CD4-positive, alpha-beta memory T cell (primary cell): Measurements from ENCODE around the gene MAB21L4. TPM values are rescaled to one million over a fixed set of nuclear protein-coding genes. Genes with fewer than 3 reads are reported as not detected.

Experiments used
- CTCF ChIA-PET: fragments of 350-600 bp; sonication (Branson Sonifier 250); formaldehyde crosslinking; loops from one replicate; lab custom pipeline; 2021; ENCODE audit warnings: inconsistent platforms; ENCODE audit not compliant: partially characterized antibody; lab: Charles Lee
- POLR2A ChIA-PET: fragments of 350-600 bp; sonication (Branson Sonifier 250); formaldehyde crosslinking; loops from one replicate; lab custom pipeline; 2021; ENCODE audit not compliant: partially characterized antibody; lab: Charles Lee
- DNase-seq, 5 donors: peaks; one replicate each; pipeline versions ENCODE4 v3.0.0 to v3.0.0-alpha.2; 2020 to 2022; ENCODE audit warnings: mixed read lengths in 1 of 5
- H3K27ac ChIP-seq: one replicate; pipeline ENCODE4 v1.7.0; 2013; ENCODE audit warnings: low read depth, low read length
- H3K27me3 ChIP-seq: 2 replicates; pipeline ENCODE4 v1.7.0; 2013; ENCODE audit warnings: mild to moderate bottlenecking, low read length, moderate library complexity; ENCODE audit not compliant: insufficient read depth
- H3K36me3 ChIP-seq: 2 replicates; pipeline ENCODE4 v1.7.0; 2013; ENCODE audit warnings: mild to moderate bottlenecking, low read length, moderate library complexity; ENCODE audit not compliant: insufficient read depth
- H3K4me1 ChIP-seq: 2 replicates; pipeline ENCODE4 v1.7.0; 2013; ENCODE audit warnings: mild to moderate bottlenecking, low read length, moderate library complexity; ENCODE audit not compliant: insufficient read depth
- H3K4me3 ChIP-seq, 2 donors: one replicate each; pipeline ENCODE4 v1.7.0; 2013; ENCODE audit warnings: low read length in 2 of 2, mild to moderate bottlenecking in 1 of 2
- H3K9me3 ChIP-seq, 2 donors: one replicate each; pipeline ENCODE4 v1.7.0; 2013; ENCODE audit warnings: low read length in 2 of 2, control low read depth in 1 of 2; ENCODE audit not compliant: control insufficient read depth in 1 of 2
- H3K27ac Mint-ChIP-seq, 7 donors: one replicate each; pipeline ENCODE4 v1.8.0; 2020 to 2021; ENCODE audit warnings: mixed read lengths in 7 of 7, mild to moderate bottlenecking in 6 of 7, inconsistent platforms in 3 of 7, moderate library complexity in 3 of 7
- H3K27me3 Mint-ChIP-seq, 2 donors: one replicate each; pipeline ENCODE4 v1.8.0; 2020 to 2021; ENCODE audit warnings: mixed read lengths in 2 of 2
- H3K36me3 Mint-ChIP-seq, 2 donors: one replicate each; pipeline ENCODE4 v1.8.0; 2020 to 2021; ENCODE audit warnings: mixed read lengths in 2 of 2, inconsistent platforms in 1 of 2, mild to moderate bottlenecking in 1 of 2
- H3K4me1 Mint-ChIP-seq, 4 donors: one replicate each; pipeline ENCODE4 v1.8.0; 2020 to 2021; ENCODE audit warnings: mixed read lengths in 4 of 4, mild to moderate bottlenecking in 1 of 4
- H3K4me3 Mint-ChIP-seq, 8 donors: one replicate each; pipeline ENCODE4 v1.8.0; 2020 to 2021; ENCODE audit warnings: mixed read lengths in 8 of 8, mild to moderate bottlenecking in 7 of 8, moderate library complexity in 6 of 8, inconsistent platforms in 3 of 8
- H3K9me3 Mint-ChIP-seq, 8 donors: one replicate each; pipeline ENCODE4 v1.8.0; 2020 to 2021; ENCODE audit warnings: mixed read lengths in 8 of 8, mild to moderate bottlenecking in 5 of 8, inconsistent platforms in 3 of 8, moderate library complexity in 1 of 8
- intact Hi-C: fragments of 100-400 bp; cut with micrococcal nuclease; formaldehyde crosslinking; loops from one replicate; pipeline ENCODE4 v1.15.1; 2023
- polyA plus RNA-seq, 2 donors: library from polyadenylated mRNA; unstranded; fragments of 300-500 nt; fragmentation: Illumina TruSeq; gene quantifications; one replicate each; pipeline ENCODE4 v1.2.3, GENCODE V29; 2021
- total RNA-seq, 2 experiments: library from RNA; stranded (reverse); gene quantifications; one replicate each; pipeline ENCODE4 v1.2.3, GENCODE V29; 2021

MAB21L4 gene
- total and polyA plus RNA-seq, 4 experiments from 2014 or later: not detected

DNA sequence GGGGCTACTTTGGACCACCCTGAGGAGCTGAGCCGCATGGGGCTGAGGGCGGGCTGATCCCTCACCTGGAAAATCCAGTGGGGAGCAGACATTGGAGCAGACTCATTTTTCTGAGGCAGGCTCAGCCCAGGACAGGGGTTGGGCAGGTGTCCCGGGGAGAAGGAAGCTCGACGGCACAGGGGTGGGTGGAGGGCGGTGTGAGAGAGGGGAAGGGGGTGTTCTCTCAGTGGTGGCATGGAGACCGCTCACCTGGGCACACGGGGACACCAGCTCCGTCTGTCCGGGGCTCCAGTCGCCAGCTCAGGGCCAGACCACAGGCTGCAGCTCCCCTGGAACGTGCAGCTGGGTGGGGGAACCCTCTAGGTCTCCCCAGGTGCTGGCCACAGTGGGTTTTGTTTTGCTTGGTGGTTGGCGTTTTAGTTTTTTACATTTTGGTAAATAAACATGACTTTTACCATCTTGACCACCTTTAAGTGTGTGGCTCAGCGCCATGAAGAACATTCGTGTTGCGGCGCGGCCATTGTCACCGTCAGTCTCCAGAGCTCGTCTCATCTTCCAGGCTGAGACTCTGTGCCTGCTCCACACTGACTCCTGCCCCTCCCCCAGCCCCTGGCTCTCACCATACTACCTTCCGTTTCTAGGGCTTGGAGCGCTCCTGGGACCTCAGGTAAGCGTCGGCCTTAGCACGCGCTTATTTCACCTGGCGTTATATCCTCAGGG is 4.3 kb upstream of the MAB21L4 start:
- CTCF ChIA-PET: no interaction called here
- DNase-seq: no peak
- no peak overlapping the region for H3K4me3 ChIP-seq
- no peaks in the 10 kb centered on the region for H3K36me3 Mint-ChIP-seq
- intact Hi-C loops: no loop called here
- H3K4me1 Mint-ChIP-seq: no peaks in the 10 kb centered on the region
- POLR2A ChIA-PET: no interaction called here
- no peaks in the 10 kb centered on the region for H3K27me3 Mint-ChIP-seq
- H3K4me3 Mint-ChIP-seq: no peak overlapping the region
- H3K4me1 ChIP-seq: no peaks in the 10 kb centered on the region
- H3K27ac Mint-ChIP-seq: no peak overlapping the region
- no peaks in the 10 kb centered on the region for H3K27me3 ChIP-seq
- H3K9me3 ChIP-seq: no peaks in the 10 kb centered on the region
- no peak overlapping the region for H3K27ac ChIP-seq
- H3K36me3 ChIP-seq: no peaks in the 10 kb centered on the region
- H3K9me3 Mint-ChIP-seq: peaks cover 0 to 6% (median 0%) of the 10 kb centered on the region in 8 donors

DNA sequence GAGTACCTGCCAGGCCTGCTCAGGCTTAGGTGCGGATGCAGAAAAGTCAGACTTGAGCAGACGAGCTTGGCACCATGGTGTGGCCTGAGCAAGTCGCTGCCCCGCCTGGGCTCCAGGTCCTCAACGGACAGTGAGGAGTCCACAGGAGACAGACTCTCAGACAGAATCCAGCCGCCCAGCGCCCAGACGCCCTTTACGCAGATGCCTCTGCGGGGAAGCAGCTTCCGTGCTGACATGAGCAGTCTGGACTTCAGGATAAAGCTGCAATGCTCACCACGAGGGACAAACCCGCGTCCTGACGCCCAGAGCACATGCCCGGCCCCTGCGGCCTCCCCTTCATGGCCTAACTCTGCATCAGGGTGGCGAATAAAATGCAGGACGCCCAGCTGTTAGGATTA is 3.5 kb upstream of the MAB21L4 start:
- no peaks in the 10 kb centered on the region for H3K27me3 ChIP-seq
- no peaks in the 10 kb centered on the region for H3K36me3 ChIP-seq
- no peak for DNase-seq
- POLR2A ChIA-PET: no interaction called here
- Mint-ChIP-seq H3K36me3 (no peaks in the 10 kb centered on the region), H3K4me1 (no peaks in the 10 kb centered on the region), H3K27me3 (no peaks in the 10 kb centered on the region), H3K27ac (no peak overlapping the region), H3K4me3 (no peak overlapping the region), H3K9me3 (peaks cover 0 to 6% (median 0%) of the 10 kb centered on the region in 8 donors)
- H3K4me1 ChIP-seq: no peaks in the 10 kb centered on the region
- no peak overlapping the region for H3K27ac ChIP-seq
- CTCF ChIA-PET: no interaction called here
- intact Hi-C loops: no loop called here
- no peaks in the 10 kb centered on the region for H3K9me3 ChIP-seq
- no peak overlapping the region for H3K4me3 ChIP-seq

DNA sequence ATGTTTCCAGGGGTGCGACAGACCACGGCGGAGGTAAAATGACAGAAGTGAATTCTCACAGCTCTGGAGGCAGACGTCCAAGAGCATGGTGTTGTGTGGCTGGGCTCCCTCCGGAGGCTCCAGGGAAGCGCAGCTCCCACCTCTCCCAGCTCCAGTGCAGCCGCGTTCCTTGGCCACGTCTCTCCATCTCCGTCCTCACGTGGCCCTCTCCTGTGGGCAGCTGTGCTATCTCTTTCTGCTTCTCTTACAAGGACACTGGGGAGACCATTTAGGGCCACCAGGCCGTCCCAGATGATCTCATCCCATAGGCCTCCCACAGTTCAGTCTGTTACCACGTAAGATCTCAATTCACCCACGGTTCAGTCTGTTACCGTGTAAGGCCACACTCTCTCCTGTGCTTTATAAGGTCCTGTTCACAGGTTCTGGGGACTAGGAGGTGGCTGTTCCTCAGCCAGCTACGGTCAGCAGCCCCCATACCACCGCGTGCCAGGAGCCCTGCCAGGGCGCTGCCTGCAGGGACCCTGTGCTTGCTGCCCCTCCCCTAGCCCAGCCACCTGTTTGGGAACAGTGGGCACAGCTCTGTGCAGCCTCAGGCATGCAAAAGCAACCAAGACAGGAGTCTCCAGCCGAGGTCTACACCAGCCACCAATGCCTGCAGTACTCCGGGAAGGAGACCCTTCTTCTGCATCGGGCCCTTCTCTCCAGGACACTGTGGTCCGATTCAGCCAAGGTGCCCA is 2.9 kb upstream of the MAB21L4 start:
- no peak overlapping the region for H3K27ac ChIP-seq
- CTCF ChIA-PET: no interaction called here
- DNase-seq: no peak
- Mint-ChIP-seq H3K27ac (peak overlapping the region in 1 of 7 donors; percentile 61), H3K27me3 (no peaks in the 10 kb centered on the region), H3K4me1 (no peaks in the 10 kb centered on the region), H3K4me3 (no peak overlapping the region), H3K36me3 (no peaks in the 10 kb centered on the region), H3K9me3 (peaks cover 0 to 6% (median 0%) of the 10 kb centered on the region in 8 donors)
- H3K27me3 ChIP-seq: no peaks in the 10 kb centered on the region
- H3K36me3 ChIP-seq: no peaks in the 10 kb centered on the region
- H3K4me1 ChIP-seq: no peaks in the 10 kb centered on the region
- H3K4me3 ChIP-seq: no peak overlapping the region
- no peaks in the 10 kb centered on the region for H3K9me3 ChIP-seq
- intact Hi-C loops: no loop called here
- POLR2A ChIA-PET: no interaction called here

GRCh38 chr2:240898108-240898730 is 2.3 kb upstream of the MAB21L4 start:
- no peak overlapping the region for H3K27ac Mint-ChIP-seq
- ChIA-PET POLR2A (no interaction called here), CTCF (no interaction called here)
- H3K4me3 Mint-ChIP-seq: no peak overlapping the region
- no peak for DNase-seq
- intact Hi-C loops: no loop called here
- Histone ChIP-seq H3K4me1 (no peaks in the 10 kb centered on the region), H3K36me3 (no peaks in the 10 kb centered on the region), H3K27me3 (no peaks in the 10 kb centered on the region), H3K9me3 (no peaks in the 10 kb centered on the region), H3K27ac (no peak overlapping the region), H3K4me3 (no peak overlapping the region)
- H3K4me1 Mint-ChIP-seq: no peaks in the 10 kb centered on the region
- no peaks in the 10 kb centered on the region for H3K27me3 Mint-ChIP-seq
- peaks cover 0 to 6% (median 0%) of the 10 kb centered on the region in 8 donors for H3K9me3 Mint-ChIP-seq
- no peaks in the 10 kb centered on the region for H3K36me3 Mint-ChIP-seq

- Histone ChIP-seq H3K27me3 (no peaks in the 10 kb centered on the region), H3K4me1 (no peaks in the 10 kb centered on the region), H3K36me3 (no peaks in the 10 kb centered on the region), H3K4me3 (no peak overlapping the region), H3K9me3 (no peaks in the 10 kb centered on the region), H3K27ac (no peak overlapping the region)
- no peak for DNase-seq
- Mint-ChIP-seq H3K4me3 (no peak overlapping the region), H3K36me3 (no peaks in the 10 kb centered on the region), H3K4me1 (no peaks in the 10 kb centered on the region), H3K27me3 (no peaks in the 10 kb centered on the region), H3K9me3 (peaks cover 0 to 6% (median 0%) of the 10 kb centered on the region in 8 donors), H3K27ac (no peak overlapping the region)
- CTCF ChIA-PET: no interaction called here
- intact Hi-C loops: no loop called here
- POLR2A ChIA-PET: no interaction called here
Measured at GRCh38 chr2:240896871-240897692, 1.1 kb upstream of the MAB21L4 start.

DNA sequence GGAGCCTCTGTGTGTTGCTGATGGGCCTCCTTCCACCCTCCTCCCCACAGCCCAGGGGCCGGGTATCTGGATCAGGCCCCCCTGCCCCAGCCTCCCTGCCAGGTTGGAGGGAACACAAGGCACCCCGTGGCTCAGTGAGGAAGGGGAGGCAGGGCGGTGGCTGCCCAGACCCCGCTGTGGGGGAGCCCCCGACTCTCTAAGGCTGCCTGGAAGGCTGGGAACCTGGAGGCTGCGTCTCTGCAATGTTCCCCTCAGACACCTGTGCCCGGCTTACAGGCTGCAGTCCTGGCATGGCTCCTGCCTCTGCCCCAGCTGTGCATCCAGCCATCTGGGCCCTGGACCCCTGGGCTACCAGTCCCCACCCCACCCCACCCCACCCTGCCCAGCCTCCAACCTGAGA is 438 bp upstream of the MAB21L4 start:
- no peaks in the 10 kb centered on the region for H3K36me3 ChIP-seq
- no peaks in the 10 kb centered on the region for H3K4me1 Mint-ChIP-seq
- H3K4me1 ChIP-seq: no peaks in the 10 kb centered on the region
- intact Hi-C loops: no loop called here
- no peak for DNase-seq
- peaks cover 0 to under 1% (median 0%) of the 10 kb centered on the region in 8 donors for H3K9me3 Mint-ChIP-seq
- ChIA-PET POLR2A (no interaction called here), CTCF (no interaction called here)
- no peaks in the 10 kb centered on the region for H3K36me3 Mint-ChIP-seq
- no peak overlapping the region for H3K27ac Mint-ChIP-seq
- no peak overlapping the region for H3K27ac ChIP-seq
- H3K9me3 ChIP-seq: no peaks in the 10 kb centered on the region
- H3K27me3 Mint-ChIP-seq: no peaks in the 10 kb centered on the region
- H3K4me3 Mint-ChIP-seq: no peak overlapping the region
- no peak overlapping the region for H3K4me3 ChIP-seq
- H3K27me3 ChIP-seq: no peaks in the 10 kb centered on the region
